GM10266 (cell line): Measurements from ENCODE around the gene FLT4.

Experiments used
- DNase-seq: peaks from one replicate; pipeline ENCODE4 v3.0.0; 2012; ENCODE audit errors: extremely low spot score
- CTCF ChIP-seq: IDR thresholded peaks from 2 replicates; pipeline ENCODE4 v1.5.1; 2012; ENCODE audit warnings: mild to moderate bottlenecking, low read depth; ENCODE audit not compliant: control insufficient read depth, insufficient read depth; ENCODE audit errors: missing control alignments

Gene FLT4

DNA sequence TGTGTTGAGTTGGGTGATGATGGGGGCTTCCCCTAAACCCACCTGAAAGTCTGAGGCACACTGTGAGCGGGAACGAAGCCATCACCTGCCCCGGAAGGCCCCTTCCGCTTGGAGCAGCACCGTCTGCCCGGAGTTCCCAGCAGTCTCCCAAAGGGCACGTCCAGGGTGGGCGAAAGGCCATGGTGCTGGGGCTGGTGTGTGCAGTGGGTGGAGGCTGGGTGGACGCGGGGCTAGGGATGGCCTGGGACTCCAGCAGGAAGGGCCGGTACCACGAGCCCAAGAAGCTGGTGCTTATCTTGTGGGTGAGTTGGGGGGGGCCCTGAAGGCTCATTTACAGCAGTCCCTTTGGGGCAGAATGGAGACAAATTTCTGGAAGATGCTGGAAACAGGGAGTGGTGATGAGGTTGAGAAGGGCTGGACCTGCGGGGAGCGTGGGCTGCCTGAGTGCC, 4.6 kb downstream of the FLT4 start:
- no peak for TF ChIP-seq CTCF
- no peak for DNase-seq

DNA sequence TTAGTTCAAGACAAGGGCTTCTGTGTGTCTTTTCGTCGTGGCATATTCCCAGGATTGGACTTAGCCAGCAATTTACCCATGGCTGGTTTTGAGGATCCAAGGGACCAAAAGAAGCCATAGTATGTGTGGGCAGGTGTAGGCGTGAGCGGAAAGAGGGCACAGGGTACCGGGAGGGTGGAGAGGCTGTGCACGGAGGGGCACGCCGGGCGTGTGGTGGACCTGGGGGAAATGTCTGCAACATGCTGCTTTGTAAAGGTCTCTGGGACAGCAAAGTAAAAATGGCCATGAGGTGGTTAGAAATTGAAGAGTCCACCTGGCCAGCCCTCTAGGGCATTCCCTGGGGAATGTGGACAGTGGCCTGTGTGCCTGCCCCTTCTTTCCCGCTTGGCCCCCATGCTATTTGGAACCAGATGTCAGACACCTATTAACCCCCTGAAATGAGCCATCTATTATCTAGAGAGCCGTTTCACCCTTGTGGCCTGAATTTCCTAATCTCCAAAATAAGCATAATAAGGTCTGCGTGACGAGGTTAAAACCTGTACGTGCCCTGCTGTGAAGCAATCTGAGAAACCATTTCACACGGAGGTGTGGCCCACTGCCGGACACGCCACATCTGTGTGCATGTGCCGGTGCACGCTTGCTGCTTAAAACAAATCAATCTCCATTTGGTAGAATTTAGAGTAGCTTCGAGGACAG, 5.1 kb downstream of the FLT4 start:
- no peak for TF ChIP-seq CTCF
- DNase-seq, result no peak

DNA sequence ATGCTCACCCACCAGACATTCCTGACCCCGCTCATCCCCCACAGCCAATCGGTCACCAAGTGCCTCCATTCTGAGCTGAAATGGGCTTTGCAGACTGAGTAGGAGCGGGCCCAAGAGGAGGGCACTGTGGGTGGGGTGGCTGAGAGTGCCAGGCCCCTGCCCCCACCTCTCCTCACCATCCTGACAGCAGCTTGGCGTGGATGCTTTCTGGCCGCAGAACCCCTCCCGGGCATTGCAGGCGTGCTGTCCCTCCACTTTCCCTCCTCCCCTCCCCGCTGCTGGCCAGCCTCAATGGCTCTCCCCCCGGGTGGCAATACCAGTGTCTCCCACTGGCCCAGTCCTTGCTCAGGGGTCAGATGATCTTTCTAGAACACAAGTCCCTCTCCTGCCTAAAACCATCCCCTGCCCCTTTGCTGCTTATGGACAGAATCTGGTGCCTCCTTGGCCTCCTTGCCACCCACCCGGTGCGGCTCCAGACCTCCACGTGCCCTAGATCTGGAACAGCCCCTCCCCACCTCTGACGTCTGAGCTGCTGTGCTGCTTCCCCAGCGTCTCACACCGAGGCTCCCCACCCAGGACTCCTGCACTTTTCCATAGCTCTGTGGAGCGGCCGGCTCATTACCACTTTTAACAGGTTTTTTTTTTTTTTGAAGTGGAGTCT, 6.1 kb downstream of the FLT4 start:
- DNase-seq, result no peak
- no peak for TF ChIP-seq CTCF

- no peak for DNase-seq
- no peak for TF ChIP-seq CTCF
Observed at GRCh38 chr5:180642779-180643178, 6.6 kb downstream of the FLT4 start.

GRCh38 chr5:180642181-180642775, 7.1 kb downstream of the FLT4 start:
- no peak for DNase-seq
- no peak for TF ChIP-seq CTCF

GRCh38 chr5:180641566-180641900, 7.9 kb downstream of the FLT4 start:
- no peak for TF ChIP-seq CTCF
- DNase-seq, result no peak

- no peak for TF ChIP-seq CTCF
- no peak for DNase-seq
Observed at GRCh38 chr5:180640861-180641565, 8.4 kb downstream of the FLT4 start.
